H9 (cell line): ENCODE results near the gene ETV7. TPM values are rescaled to one million over a fixed set of nuclear protein-coding genes. Genes with fewer than 3 reads are reported as not detected.

ENCODE experiments used
- DNase-seq: peaks from one replicate; pipeline ENCODE4 v3.0.0-alpha.2; 2017
- H2AFZ ChIP-seq: one replicate; pipeline ENCODE4 v1.6.1; 2013; ENCODE audit warnings: mild to moderate bottlenecking, low read length, control low read depth, moderate library complexity
- H2AK5ac ChIP-seq: 2 replicates; pipeline ENCODE4 v1.6.1; 2013; ENCODE audit warnings: low read length, control low read depth, mixed read lengths; ENCODE audit not compliant: insufficient read length
- H2BK120ac ChIP-seq: one replicate; pipeline ENCODE4 v1.6.1; 2013; ENCODE audit warnings: low read depth, mild to moderate bottlenecking, low read length, control low read depth, inconsistent platforms; ENCODE audit not compliant: poor library complexity, severe bottlenecking
- H2BK12ac ChIP-seq: 2 replicates; pipeline ENCODE4 v1.6.1; 2013; ENCODE audit warnings: low read length, control low read depth, mixed read lengths, low read depth; ENCODE audit not compliant: insufficient read length
- H2BK15ac ChIP-seq: 2 replicates; pipeline ENCODE4 v1.6.1; 2013; ENCODE audit warnings: low read depth, low read length, control low read depth
- H2BK20ac ChIP-seq: one replicate; pipeline ENCODE4 v1.6.1; 2013; ENCODE audit warnings: low read depth, mild to moderate bottlenecking, low read length, control low read depth, inconsistent platforms; ENCODE audit not compliant: poor library complexity, severe bottlenecking
- H2BK5ac ChIP-seq: 2 replicates; pipeline ENCODE4 v1.6.1; 2013; ENCODE audit warnings: low read length, control low read depth, mixed read lengths; ENCODE audit not compliant: insufficient read length
- H3K14ac ChIP-seq: 2 replicates; pipeline ENCODE4 v1.6.1; 2013; ENCODE audit warnings: low read length, control low read depth; ENCODE audit not compliant: insufficient read depth
- H3K18ac ChIP-seq: 2 replicates; pipeline ENCODE4 v1.6.1; 2013; ENCODE audit warnings: low read depth, mild to moderate bottlenecking, mixed read lengths, low read length, control low read depth; ENCODE audit not compliant: insufficient read length
- H3K23ac ChIP-seq: 2 replicates; pipeline ENCODE4 v1.6.1; 2013; ENCODE audit warnings: low read length, control low read depth, mixed read lengths, low read depth; ENCODE audit not compliant: insufficient read length
- H3K23me2 ChIP-seq: 2 replicates; pipeline ENCODE4 v1.6.1; 2013; ENCODE audit warnings: low read depth, mild to moderate bottlenecking, mixed read lengths, low read length, control low read depth; ENCODE audit not compliant: insufficient read length, poor library complexity, severe bottlenecking
- H3K27ac ChIP-seq: 2 replicates; pipeline ENCODE4 v1.5.1; 2013; ENCODE audit warnings: low read length, control low read depth, mixed read lengths, low read depth; ENCODE audit not compliant: insufficient read length
- H3K27me3 ChIP-seq: 2 replicates; pipeline ENCODE4 v1.6.1; 2013; ENCODE audit warnings: low read length, control low read depth, inconsistent platforms; ENCODE audit not compliant: insufficient read depth
- H3K4ac ChIP-seq: 2 replicates; pipeline ENCODE4 v1.6.1; 2013; ENCODE audit warnings: low read depth, mild to moderate bottlenecking, control low read depth, inconsistent platforms, low read length, moderate library complexity
- H3K4me1 ChIP-seq: 2 replicates; pipeline ENCODE4 v1.6.1; 2013; ENCODE audit warnings: low read length, control low read depth, inconsistent platforms; ENCODE audit not compliant: insufficient read depth
- H3K4me2 ChIP-seq: 2 replicates; pipeline ENCODE4 v1.6.1; 2013; ENCODE audit warnings: low read length, control low read depth, mixed read lengths; ENCODE audit not compliant: insufficient read length, insufficient read depth
- H3K56ac ChIP-seq: 2 replicates; pipeline ENCODE4 v1.6.1; 2013; ENCODE audit warnings: low read depth, mild to moderate bottlenecking, mixed read lengths, low read length, control low read depth; ENCODE audit not compliant: insufficient read length
- H3K79me1 ChIP-seq: 2 replicates; pipeline ENCODE4 v1.6.1; 2013; ENCODE audit warnings: low read depth, mild to moderate bottlenecking, moderate library complexity, low read length, control low read depth, inconsistent platforms; ENCODE audit not compliant: insufficient read depth, poor library complexity, severe bottlenecking
- H3K79me2 ChIP-seq: 2 replicates; pipeline ENCODE4 v1.6.1; 2013; ENCODE audit warnings: low read length, control low read depth, inconsistent platforms; ENCODE audit not compliant: insufficient read depth
- H3K9ac ChIP-seq: 2 replicates; pipeline ENCODE4 v1.6.1; 2013; ENCODE audit warnings: low read length, control low read depth, mixed read lengths; ENCODE audit not compliant: insufficient read length; ENCODE audit errors: extremely low read depth
- H3K9me3 ChIP-seq: one replicate; pipeline ENCODE4 v1.6.1; 2013; ENCODE audit warnings: low read depth, low read length, inconsistent platforms; ENCODE audit not compliant: control insufficient read depth
- H3T11ph ChIP-seq: one replicate; pipeline ENCODE4 v1.6.1; 2013; ENCODE audit warnings: mild to moderate bottlenecking, low read length, control low read depth, inconsistent platforms
- H4K20me1 ChIP-seq: one replicate; pipeline ENCODE4 v1.6.1; 2013; ENCODE audit not compliant: control insufficient read depth, insufficient read length, insufficient read depth
- H4K5ac ChIP-seq: 2 replicates; pipeline ENCODE4 v1.6.1; 2013; ENCODE audit warnings: low read depth, mild to moderate bottlenecking, mixed read lengths, low read length, control low read depth; ENCODE audit not compliant: insufficient read length
- H4K8ac ChIP-seq: replicated peaks from 2 replicates; pipeline ENCODE4 v1.6.1; 2013; ENCODE audit warnings: low read length, control low read depth, mixed read lengths, low read depth; ENCODE audit not compliant: insufficient read length
- H4K91ac ChIP-seq: 2 replicates; pipeline ENCODE4 v1.6.1; 2013; ENCODE audit warnings: low read depth, mild to moderate bottlenecking, moderate library complexity, mixed read lengths, low read length, control low read depth; ENCODE audit not compliant: insufficient read length
- H3K27ac Mint-ChIP-seq, 3 experiments: 2 replicates in 2 of 3; 3 replicates in 1 of 3; pipeline ENCODE4 v1.8.0; 2020 to 2021; ENCODE audit warnings: mixed read lengths in 3 of 3, mild to moderate bottlenecking in 1 of 3, moderate library complexity in 1 of 3
- H3K27me3 Mint-ChIP-seq: 2 replicates; pipeline ENCODE4 v1.8.0; 2021; ENCODE audit warnings: low read depth, mild to moderate bottlenecking, moderate library complexity, mixed read lengths
- H3K36me3 Mint-ChIP-seq, 3 experiments: 2 replicates in 2 of 3; 3 replicates in 1 of 3; pipeline ENCODE4 v1.8.0; 2020 to 2021; ENCODE audit warnings: low read depth in 3 of 3, mixed read lengths in 3 of 3; ENCODE audit not compliant: insufficient read depth in 1 of 3
- H3K4me1 Mint-ChIP-seq, 2 experiments: 2 replicates each; pipeline ENCODE4 v1.8.0; 2020; ENCODE audit warnings: mixed read lengths in 2 of 2
- H3K4me3 Mint-ChIP-seq, 2 experiments: 2 replicates in 1 of 2; 3 replicates in 1 of 2; pipeline ENCODE4 v1.8.0; 2020 to 2021; ENCODE audit warnings: mild to moderate bottlenecking in 2 of 2, mixed read lengths in 2 of 2, moderate library complexity in 1 of 2
- H3K9me3 Mint-ChIP-seq, 2 experiments: 2 replicates in 1 of 2; 3 replicates in 1 of 2; pipeline ENCODE4 v1.8.0; 2020; ENCODE audit warnings: mild to moderate bottlenecking in 2 of 2, mixed read lengths in 2 of 2, moderate library complexity in 1 of 2
- WGBS: extraction: QIAGEN DNeasy Blood & Tissue Kit; methylation state at CpG from one replicate; pipeline ENCODE4 v1.1.7; 2013; ENCODE audit warnings: missing lambda C conversion rate, low lambda C conversion rate, mixed read lengths; ENCODE audit not compliant: insufficient read length; ENCODE audit errors: extremely low coverage; 5-methylcytosine and 5-hydroxymethylcytosine counted together
- total RNA-seq: library from RNA; stranded (reverse); gene quantifications from 2 replicates; pipeline ENCODE4 v1.2.1, GENCODE V29; 2021
- TF ChIP-seq, protein P1 (sequence below): fragments of 200-600 bp; sonication (generic); conservative IDR thresholded peaks from 3 replicates; pipeline ENCODE4 v1.8.0; 2021; ENCODE audit warnings: antibody characterized with exemption, mild to moderate bottlenecking

The ETV7 gene
- total RNA-seq, 1 experiment from 2014 or later, result 0.92 TPM

DNA sequence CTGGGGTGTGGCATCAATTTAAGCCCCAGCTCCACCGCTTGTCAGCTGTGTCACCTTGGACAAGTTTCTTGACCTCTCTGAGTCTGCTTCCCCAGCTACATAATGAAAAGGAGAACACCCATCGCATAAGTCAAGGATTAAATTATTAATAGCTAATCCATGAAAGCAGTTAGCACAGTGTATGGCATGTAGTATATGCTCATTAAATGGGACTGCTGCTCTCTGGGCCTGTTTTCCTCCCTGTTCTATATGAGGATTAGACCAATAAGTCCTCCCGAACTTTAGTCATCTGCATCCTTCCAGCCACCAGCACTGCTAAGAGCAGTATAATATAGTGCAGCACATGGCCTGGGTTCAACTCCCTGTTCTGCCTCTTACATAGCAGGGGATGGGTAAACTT, 19.7 kb downstream of the ETV7 start:
- Histone ChIP-seq H3K79me1 (no peaks in the 10 kb centered on the region), H3K18ac (no peak overlapping the region), H3K23ac (no peak overlapping the region), H3K27ac (no peak overlapping the region), H4K91ac (no peak overlapping the region), H3K4me1 (no peaks in the 10 kb centered on the region), H3K4me2 (no peak overlapping the region), H3K23me2 (no peaks in the 10 kb centered on the region), H3K27me3 (no peaks in the 10 kb centered on the region), H2BK15ac (no peak overlapping the region), H2BK12ac (no peak overlapping the region), H2BK120ac (no peak overlapping the region), H2BK5ac (no peak overlapping the region), H3K79me2 (0 out of 2 replicates have a peak, but pooled peaks cover 2% of the 10 kb centered on the region), H3K14ac (no peak overlapping the region), H4K20me1 (no peaks in the 10 kb centered on the region), H4K5ac (no peak overlapping the region), H4K8ac (no peak overlapping the region), H3K9me3 (no peaks in the 10 kb centered on the region), H2AFZ (no peak overlapping the region), H3T11ph (no peak overlapping the region), H2BK20ac (no peak overlapping the region), H3K56ac (no peak overlapping the region), H3K4ac (no peak overlapping the region), H3K9ac (no peak overlapping the region), H2AK5ac (no peak overlapping the region)
- no peak overlapping the region; a peak in 1 of 5 replicates for H3K4me3 Mint-ChIP-seq
- no peak for DNase-seq
- peaks cover 2 to 11% of the 10 kb centered on the region in 2 experiments for H3K4me1 Mint-ChIP-seq
- peaks cover 0 to 4% of the 10 kb centered on the region in 2 experiments; a peak in 2 of 5 replicates for H3K9me3 Mint-ChIP-seq
- H3K27ac Mint-ChIP-seq, result no peak overlapping the region; a peak in 1 of 7 replicates
- peaks cover 0 to 6% (median 0%) of the 10 kb centered on the region in 3 experiments; a peak in 1 of 7 replicates for H3K36me3 Mint-ChIP-seq
- TF ChIP-seq, protein P1, sequence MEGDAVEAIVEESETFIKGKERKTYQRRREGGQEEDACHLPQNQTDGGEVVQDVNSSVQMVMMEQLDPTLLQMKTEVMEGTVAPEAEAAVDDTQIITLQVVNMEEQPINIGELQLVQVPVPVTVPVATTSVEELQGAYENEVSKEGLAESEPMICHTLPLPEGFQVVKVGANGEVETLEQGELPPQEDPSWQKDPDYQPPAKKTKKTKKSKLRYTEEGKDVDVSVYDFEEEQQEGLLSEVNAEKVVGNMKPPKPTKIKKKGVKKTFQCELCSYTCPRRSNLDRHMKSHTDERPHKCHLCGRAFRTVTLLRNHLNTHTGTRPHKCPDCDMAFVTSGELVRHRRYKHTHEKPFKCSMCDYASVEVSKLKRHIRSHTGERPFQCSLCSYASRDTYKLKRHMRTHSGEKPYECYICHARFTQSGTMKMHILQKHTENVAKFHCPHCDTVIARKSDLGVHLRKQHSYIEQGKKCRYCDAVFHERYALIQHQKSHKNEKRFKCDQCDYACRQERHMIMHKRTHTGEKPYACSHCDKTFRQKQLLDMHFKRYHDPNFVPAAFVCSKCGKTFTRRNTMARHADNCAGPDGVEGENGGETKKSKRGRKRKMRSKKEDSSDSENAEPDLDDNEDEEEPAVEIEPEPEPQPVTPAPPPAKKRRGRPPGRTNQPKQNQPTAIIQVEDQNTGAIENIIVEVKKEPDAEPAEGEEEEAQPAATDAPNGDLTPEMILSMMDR, result no peak
- no CpG with 5 or more reads among the region's 3 CpGs for WGBS
- H3K27me3 Mint-ChIP-seq, result no peaks in the 10 kb centered on the region; the same call in none of the 2 replicates
